ENCODE measurements around the gene HOXD13.

HOXD13 gene

DNA sequence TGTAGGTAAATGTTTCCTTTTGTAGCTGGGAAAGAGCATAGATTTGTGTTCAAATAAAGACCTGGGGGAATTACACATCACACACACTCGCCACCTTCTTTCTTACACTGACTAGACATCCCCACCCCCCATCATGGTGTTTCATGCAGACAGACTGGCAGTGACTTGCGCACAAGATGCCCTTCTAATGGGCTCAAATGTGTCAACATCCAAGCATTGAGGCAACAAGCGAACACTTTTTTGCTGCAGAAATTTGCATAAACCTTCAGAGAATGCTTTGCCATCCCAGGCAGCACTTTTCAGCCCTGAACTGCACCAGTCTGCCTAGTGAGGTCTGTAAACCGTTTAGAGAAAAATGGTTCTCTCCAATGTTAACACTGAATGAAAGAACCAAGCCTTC is 41.5 kb downstream of the HOXD13 start:
- Histone ChIP-seq H3K9me3 (ENCODE audit: control insufficient read depth in 2 of 2, low read length in 2 of 2) (no peaks in the 10 kb centered on the region), H3K9ac (ENCODE audit: low read depth in 1 of 2, low read length in 2 of 2) (no peak overlapping the region), H3K27ac (ENCODE audit: low read depth in 2 of 2, low read length in 2 of 2) (no peak overlapping the region), H3K27me3 (ENCODE audit: control insufficient read depth in 2 of 2, insufficient read depth in 2 of 2, low read length in 2 of 2) (peaks cover 8 to 22% of the 10 kb centered on the region in 2 donors), H3K36me3 (ENCODE audit: control insufficient read depth in 2 of 2, insufficient read depth in 2 of 2, low read length in 2 of 2) (no peaks in the 10 kb centered on the region), H3K4me1 (ENCODE audit: control insufficient read depth in 2 of 2, insufficient read depth in 2 of 2, low read length in 2 of 2) (peaks cover 12 to 13% of the 10 kb centered on the region in 2 donors), H3K4me3 (ENCODE audit: low read length in 2 of 2) (no peak overlapping the region)

DNA sequence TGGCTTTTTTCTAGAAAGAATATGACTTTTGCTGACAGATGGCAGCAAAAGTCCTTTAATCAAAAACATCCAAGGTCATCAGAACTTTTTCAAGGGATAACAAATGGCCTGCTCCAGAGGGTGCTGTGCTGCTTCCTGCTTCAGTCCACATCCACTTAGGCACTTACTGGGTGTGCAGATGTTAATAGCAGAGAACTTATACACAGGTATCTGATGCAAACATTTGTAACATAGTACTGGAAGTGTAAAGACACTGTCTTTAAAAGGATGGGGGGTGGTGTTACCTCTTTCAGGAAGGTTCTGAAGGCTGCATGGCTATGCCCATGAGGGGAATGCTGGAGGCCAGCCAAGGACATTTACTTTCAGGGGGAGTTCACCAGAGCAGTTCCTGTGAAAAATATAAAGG is 42.5 kb downstream of the HOXD13 start:
- Histone ChIP-seq H3K4me3 (ENCODE audit: low read length in 2 of 2) (peak overlapping the region in 1 of 2 donors; percentile 20), H3K4me1 (ENCODE audit: control insufficient read depth in 2 of 2, insufficient read depth in 2 of 2, low read length in 2 of 2) (peaks cover 10 to 11% of the 10 kb centered on the region in 2 donors), H3K36me3 (ENCODE audit: control insufficient read depth in 2 of 2, insufficient read depth in 2 of 2, low read length in 2 of 2) (no peaks in the 10 kb centered on the region), H3K9ac (ENCODE audit: low read depth in 1 of 2, low read length in 2 of 2) (no peak overlapping the region), H3K27me3 (ENCODE audit: control insufficient read depth in 2 of 2, insufficient read depth in 2 of 2, low read length in 2 of 2) (peaks cover 12 to 22% of the 10 kb centered on the region in 2 donors), H3K9me3 (ENCODE audit: control insufficient read depth in 2 of 2, low read length in 2 of 2) (no peaks in the 10 kb centered on the region), H3K27ac (ENCODE audit: low read depth in 2 of 2, low read length in 2 of 2) (peak overlapping the region; percentile 77 to 83)

DNA sequence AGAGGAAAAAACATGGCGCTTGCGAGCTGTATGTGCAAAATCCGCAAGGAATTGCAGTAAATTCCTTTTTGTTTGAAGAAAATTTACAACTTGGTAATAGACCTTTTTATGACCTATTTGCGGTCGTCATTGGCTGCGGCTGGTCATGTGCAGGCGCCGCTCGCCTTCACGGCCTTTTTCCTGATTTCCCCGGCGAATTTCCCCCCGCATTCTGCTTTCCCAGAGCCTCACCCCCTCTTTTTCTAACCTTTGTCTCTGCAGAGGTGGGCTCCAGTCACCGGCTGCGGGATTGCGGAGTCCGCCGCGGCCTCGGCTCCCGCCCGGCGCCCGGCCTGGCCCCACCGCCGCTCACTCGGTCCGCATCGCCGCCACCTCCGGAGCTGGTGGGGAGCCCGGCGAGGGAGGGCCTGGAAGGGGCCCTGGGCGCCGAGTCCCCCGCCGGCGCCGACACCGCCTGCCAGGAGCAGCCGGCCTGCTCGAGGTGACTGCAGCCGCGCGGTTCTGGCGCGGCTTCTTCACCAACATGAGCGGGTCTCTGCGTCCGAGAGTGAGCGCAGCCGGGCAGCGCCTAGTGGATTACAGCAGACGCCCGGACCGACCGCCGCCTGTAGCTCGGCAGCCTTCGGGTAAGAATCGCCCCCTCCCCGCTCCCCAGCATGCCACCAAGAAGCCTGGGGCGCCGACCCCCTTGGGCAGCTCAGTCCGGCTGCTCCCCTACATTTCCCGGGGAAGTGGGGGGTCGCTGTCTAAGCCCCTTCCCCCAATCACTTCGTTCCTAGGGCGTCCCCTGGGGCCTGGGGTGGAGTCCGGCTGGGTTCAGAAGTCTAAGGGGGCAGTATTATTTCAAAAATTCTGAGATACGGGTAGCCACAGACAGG is 44.1 kb downstream of the HOXD13 start:
- H3K9ac ChIP-seq (ENCODE audit: low read depth in 1 of 2, low read length in 2 of 2) = peak overlapping the region; percentile 64 to 75
- H3K27me3 ChIP-seq (ENCODE audit: control insufficient read depth in 2 of 2, insufficient read depth in 2 of 2, low read length in 2 of 2) = peaks cover 9 to 17% of the 10 kb centered on the region in 2 donors
- no peaks in the 10 kb centered on the region for H3K9me3 ChIP-seq (ENCODE audit: control insufficient read depth in 2 of 2, low read length in 2 of 2)
- H3K36me3 ChIP-seq (ENCODE audit: control insufficient read depth in 2 of 2, insufficient read depth in 2 of 2, low read length in 2 of 2) = no peaks in the 10 kb centered on the region
- peaks cover 17 to 18% of the 10 kb centered on the region in 2 donors for H3K4me1 ChIP-seq (ENCODE audit: control insufficient read depth in 2 of 2, insufficient read depth in 2 of 2, low read length in 2 of 2)
- H3K27ac ChIP-seq (ENCODE audit: low read depth in 2 of 2, low read length in 2 of 2) = peak overlapping the region; percentile 77 to 83
- H3K4me3 ChIP-seq (ENCODE audit: low read length in 2 of 2) = peak overlapping the region; percentile 76 to 82

DNA sequence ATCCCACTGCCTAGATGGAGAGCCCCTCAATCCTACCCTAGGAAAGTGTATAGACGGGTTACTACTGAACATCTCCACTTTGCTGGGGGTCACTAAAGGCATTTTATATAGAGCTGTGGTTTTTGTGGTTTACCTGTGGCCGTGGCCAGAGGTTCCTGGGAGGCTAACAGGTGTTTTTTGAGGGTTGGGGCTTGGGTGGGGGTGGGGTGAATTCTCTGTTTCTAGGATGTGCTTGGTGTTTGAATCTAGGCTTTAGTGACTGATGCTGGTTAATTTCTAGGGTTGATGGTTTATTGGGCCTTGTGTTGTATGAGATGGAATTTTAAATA is 44.7 kb downstream of the HOXD13 start:
- Histone ChIP-seq H3K27ac (ENCODE audit: low read depth in 2 of 2, low read length in 2 of 2) (peak overlapping the region; percentile 77 to 83), H3K27me3 (ENCODE audit: control insufficient read depth in 2 of 2, insufficient read depth in 2 of 2, low read length in 2 of 2) (peaks cover 8 to 13% of the 10 kb centered on the region in 2 donors), H3K4me3 (ENCODE audit: low read length in 2 of 2) (peak overlapping the region; percentile 76 to 82), H3K36me3 (ENCODE audit: control insufficient read depth in 2 of 2, insufficient read depth in 2 of 2, low read length in 2 of 2) (no peaks in the 10 kb centered on the region), H3K4me1 (ENCODE audit: control insufficient read depth in 2 of 2, insufficient read depth in 2 of 2, low read length in 2 of 2) (peaks cover 17 to 18% of the 10 kb centered on the region in 2 donors), H3K9ac (ENCODE audit: low read depth in 1 of 2, low read length in 2 of 2) (peak overlapping the region; percentile 64 to 75), H3K9me3 (ENCODE audit: control insufficient read depth in 2 of 2, low read length in 2 of 2) (no peaks in the 10 kb centered on the region)

DNA sequence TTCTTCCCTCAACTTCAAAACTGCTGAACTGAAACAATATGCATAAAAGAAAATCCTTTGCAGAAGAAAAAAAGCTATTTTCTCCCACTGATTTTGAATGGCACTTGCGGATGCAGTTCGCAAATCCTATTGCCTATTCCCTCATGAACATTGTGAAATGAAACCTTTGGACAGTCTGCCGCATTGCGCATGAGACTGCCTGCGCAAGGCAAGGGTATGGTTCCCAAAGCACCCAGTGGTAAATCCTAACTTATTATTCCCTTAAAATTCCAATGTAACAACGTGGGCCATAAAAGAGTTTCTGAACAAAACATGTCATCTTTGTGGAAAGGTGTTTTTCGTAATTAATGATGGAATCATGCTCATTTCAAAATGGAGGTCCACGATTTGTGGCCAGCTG is 45.4 kb downstream of the HOXD13 start:
- H3K9me3 ChIP-seq (ENCODE audit: control insufficient read depth in 2 of 2, low read length in 2 of 2) = no peaks in the 10 kb centered on the region
- peaks cover 18 to 21% of the 10 kb centered on the region in 2 donors for H3K4me1 ChIP-seq (ENCODE audit: control insufficient read depth in 2 of 2, insufficient read depth in 2 of 2, low read length in 2 of 2)
- peak overlapping the region in 1 of 2 donors; percentile 8 for H3K4me3 ChIP-seq (ENCODE audit: low read length in 2 of 2)
- H3K27me3 ChIP-seq (ENCODE audit: control insufficient read depth in 2 of 2, insufficient read depth in 2 of 2, low read length in 2 of 2) = peaks cover 4 to 10% of the 10 kb centered on the region in 2 donors
- no peak overlapping the region for H3K27ac ChIP-seq (ENCODE audit: low read depth in 2 of 2, low read length in 2 of 2)
- H3K9ac ChIP-seq (ENCODE audit: low read depth in 1 of 2, low read length in 2 of 2) = no peak overlapping the region
- no peaks in the 10 kb centered on the region for H3K36me3 ChIP-seq (ENCODE audit: control insufficient read depth in 2 of 2, insufficient read depth in 2 of 2, low read length in 2 of 2)

DNA sequence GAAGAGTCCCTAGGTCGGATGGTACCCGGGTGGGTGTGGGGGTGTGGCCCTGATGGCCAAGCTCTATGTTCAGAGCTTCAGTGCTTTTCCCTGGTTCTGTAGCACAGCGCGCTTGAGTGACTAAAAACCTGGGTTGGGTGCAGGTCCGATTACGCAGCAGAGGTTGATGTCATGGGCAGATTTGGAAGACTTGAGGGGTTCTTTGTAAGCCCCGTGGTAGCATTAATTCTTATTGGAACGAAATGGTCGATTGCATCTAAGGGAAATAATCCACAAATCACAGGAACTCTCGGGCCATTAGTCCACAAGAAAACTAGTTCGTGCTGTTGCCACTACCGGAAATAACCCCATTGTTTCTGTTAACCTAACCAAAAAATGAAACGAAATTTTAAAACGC is 46.0 kb downstream of the HOXD13 start:
- peaks cover 3 to 10% of the 10 kb centered on the region in 2 donors for H3K27me3 ChIP-seq (ENCODE audit: control insufficient read depth in 2 of 2, insufficient read depth in 2 of 2, low read length in 2 of 2)
- no peak overlapping the region for H3K9ac ChIP-seq (ENCODE audit: low read depth in 1 of 2, low read length in 2 of 2)
- peaks cover 23 to 27% of the 10 kb centered on the region in 2 donors for H3K4me1 ChIP-seq (ENCODE audit: control insufficient read depth in 2 of 2, insufficient read depth in 2 of 2, low read length in 2 of 2)
- peak overlapping the region in 1 of 2 donors; percentile 41 for H3K4me3 ChIP-seq (ENCODE audit: low read length in 2 of 2)
- H3K9me3 ChIP-seq (ENCODE audit: control insufficient read depth in 2 of 2, low read length in 2 of 2) = no peaks in the 10 kb centered on the region
- no peaks in the 10 kb centered on the region for H3K36me3 ChIP-seq (ENCODE audit: control insufficient read depth in 2 of 2, insufficient read depth in 2 of 2, low read length in 2 of 2)
- peak overlapping the region; percentile 2 to 61 for H3K27ac ChIP-seq (ENCODE audit: low read depth in 2 of 2, low read length in 2 of 2)

DNA sequence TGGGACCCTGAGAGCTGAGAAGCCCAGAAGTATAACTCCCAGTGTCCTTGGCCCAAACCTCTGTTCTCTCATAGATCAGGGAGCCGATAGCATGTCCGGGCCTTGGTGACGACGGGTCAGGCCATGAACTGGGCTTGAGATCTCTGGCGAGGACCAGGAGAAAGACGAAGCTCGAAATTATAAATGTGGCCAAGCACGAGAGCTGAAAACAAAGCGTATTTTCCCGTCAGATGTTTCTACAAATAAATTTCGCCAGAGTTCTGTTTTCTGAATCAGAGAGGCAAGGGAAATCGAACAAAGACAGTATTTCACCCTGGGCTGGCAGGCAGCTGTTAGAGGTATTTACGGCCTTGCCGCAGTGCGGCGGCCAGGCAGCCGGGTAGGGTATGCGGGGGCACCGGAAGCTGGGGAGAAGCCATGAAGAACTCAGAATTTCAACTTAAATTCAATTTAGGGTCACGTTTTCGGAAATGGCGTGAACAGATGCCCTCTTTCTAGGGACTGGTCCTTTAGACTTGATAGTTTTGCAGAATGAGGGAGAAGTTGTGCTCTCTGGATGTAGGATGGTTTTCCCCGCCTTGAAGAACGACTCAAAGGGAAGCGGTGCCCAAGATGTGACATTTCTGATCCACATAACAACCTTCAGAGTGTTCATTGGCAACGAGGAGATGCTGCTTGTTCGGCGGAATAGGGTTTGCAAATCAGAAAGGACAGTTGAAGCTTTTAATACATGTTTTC is 46.6 kb downstream of the HOXD13 start:
- H3K9ac ChIP-seq (ENCODE audit: low read depth in 1 of 2, low read length in 2 of 2) = peak overlapping the region in 1 of 2 donors; percentile 32
- peak overlapping the region in 1 of 2 donors; percentile 41 for H3K4me3 ChIP-seq (ENCODE audit: low read length in 2 of 2)
- H3K27me3 ChIP-seq (ENCODE audit: control insufficient read depth in 2 of 2, insufficient read depth in 2 of 2, low read length in 2 of 2) = peaks cover 3 to 10% of the 10 kb centered on the region in 2 donors
- H3K9me3 ChIP-seq (ENCODE audit: control insufficient read depth in 2 of 2, low read length in 2 of 2) = no peaks in the 10 kb centered on the region
- peaks cover 23 to 27% of the 10 kb centered on the region in 2 donors for H3K4me1 ChIP-seq (ENCODE audit: control insufficient read depth in 2 of 2, insufficient read depth in 2 of 2, low read length in 2 of 2)
- H3K36me3 ChIP-seq (ENCODE audit: control insufficient read depth in 2 of 2, insufficient read depth in 2 of 2, low read length in 2 of 2) = no peaks in the 10 kb centered on the region
- H3K27ac ChIP-seq (ENCODE audit: low read depth in 2 of 2, low read length in 2 of 2) = peak overlapping the region; percentile 16 to 61

DNA sequence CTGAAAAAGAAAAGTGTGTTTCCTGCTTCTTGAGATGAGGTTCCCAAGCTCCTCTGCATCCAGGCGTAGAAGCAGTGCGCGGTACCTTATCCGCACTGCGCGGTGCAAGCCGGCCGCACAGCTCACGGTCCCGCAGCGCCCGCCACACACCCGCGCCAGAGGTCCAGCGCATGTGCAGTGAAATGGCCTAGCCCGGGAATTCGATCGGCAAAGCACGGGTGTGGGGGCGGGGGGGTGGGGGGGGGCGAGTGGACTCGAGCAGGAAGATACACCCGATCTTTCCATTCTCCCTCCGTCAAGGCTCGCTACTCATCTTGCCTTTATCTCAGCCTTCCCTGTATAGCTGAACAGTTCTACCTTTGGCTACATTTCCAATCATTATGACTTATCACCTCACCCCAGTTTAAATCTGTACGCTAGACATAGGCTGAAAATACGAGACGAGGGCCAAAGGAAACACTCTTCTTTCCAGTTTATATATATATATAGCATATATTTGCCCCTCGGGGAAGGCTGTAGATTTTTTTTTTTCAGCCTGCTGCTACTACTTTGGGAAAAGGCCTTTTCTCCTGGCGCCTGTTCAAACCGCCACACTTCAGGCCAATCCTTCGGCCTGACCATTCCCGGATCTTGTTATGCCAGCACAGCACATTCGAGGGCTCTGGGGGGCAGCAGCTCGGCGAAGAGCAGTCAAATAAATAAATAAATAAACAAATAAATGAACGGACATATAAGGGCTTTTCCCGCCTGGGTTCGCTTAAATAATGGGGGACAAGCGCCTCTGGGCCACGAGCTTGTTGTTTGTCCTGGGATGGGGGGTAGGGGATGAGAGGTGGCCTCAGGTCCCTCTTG is 47.4 kb downstream of the HOXD13 start:
- Histone ChIP-seq H3K9ac (ENCODE audit: low read depth in 1 of 2, low read length in 2 of 2) (peak overlapping the region in 1 of 2 donors; percentile 72), H3K27me3 (ENCODE audit: control insufficient read depth in 2 of 2, insufficient read depth in 2 of 2, low read length in 2 of 2) (peaks cover 3 to 10% of the 10 kb centered on the region in 2 donors), H3K27ac (ENCODE audit: low read depth in 2 of 2, low read length in 2 of 2) (peak overlapping the region in 1 of 2 donors; percentile 61), H3K4me1 (ENCODE audit: control insufficient read depth in 2 of 2, insufficient read depth in 2 of 2, low read length in 2 of 2) (peaks cover 26 to 28% of the 10 kb centered on the region in 2 donors), H3K9me3 (ENCODE audit: control insufficient read depth in 2 of 2, low read length in 2 of 2) (no peaks in the 10 kb centered on the region), H3K36me3 (ENCODE audit: control insufficient read depth in 2 of 2, insufficient read depth in 2 of 2, low read length in 2 of 2) (no peaks in the 10 kb centered on the region), H3K4me3 (ENCODE audit: low read length in 2 of 2) (peak overlapping the region in 1 of 2 donors; percentile 76)

DNA sequence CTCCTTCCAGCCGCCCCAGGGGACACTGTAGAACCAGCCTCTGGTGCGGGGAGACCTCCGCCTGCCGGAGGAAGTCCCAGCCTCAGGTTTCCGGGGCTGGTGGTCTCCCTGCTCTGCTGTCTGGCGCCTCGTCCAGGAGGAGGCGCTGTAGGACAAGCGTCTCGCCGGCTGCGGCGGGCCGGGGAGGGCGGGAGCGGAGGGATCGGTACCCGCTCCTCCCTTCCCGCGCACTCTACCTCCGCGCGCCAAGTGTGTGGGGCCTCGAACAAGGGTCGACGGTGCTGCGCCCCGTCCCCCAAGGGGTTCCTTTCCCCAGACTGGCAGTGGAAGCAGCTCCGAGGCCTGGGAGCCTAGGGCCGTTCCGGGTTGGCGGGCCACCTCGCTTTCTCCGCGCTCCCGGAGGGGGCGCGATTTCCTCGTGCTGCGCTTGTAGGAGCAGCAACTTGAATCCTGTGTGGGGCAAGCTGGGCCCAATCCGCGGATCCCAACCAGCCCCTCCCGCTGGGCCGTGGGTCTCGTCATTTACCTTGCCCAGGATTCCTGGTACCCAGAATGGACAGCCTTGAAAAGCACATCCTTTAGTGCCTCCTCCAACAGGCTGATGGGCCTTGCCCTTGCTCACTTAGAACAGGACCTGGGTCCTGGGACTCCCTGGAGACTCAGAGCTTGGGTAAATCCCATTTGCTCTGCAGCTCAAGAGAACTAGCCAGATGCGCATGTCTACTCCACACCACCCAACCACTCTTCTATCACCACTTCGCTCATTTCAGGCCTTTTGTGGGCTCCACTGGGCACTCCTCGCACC is 48.2 kb downstream of the HOXD13 start:
- H3K9me3 ChIP-seq (ENCODE audit: control insufficient read depth in 2 of 2, low read length in 2 of 2) = no peaks in the 10 kb centered on the region
- peaks cover 26 to 34% of the 10 kb centered on the region in 2 donors for H3K4me1 ChIP-seq (ENCODE audit: control insufficient read depth in 2 of 2, insufficient read depth in 2 of 2, low read length in 2 of 2)
- H3K27me3 ChIP-seq (ENCODE audit: control insufficient read depth in 2 of 2, insufficient read depth in 2 of 2, low read length in 2 of 2) = peaks cover 3 to 8% of the 10 kb centered on the region in 2 donors
- H3K9ac ChIP-seq (ENCODE audit: low read depth in 1 of 2, low read length in 2 of 2) = peak overlapping the region; percentile 56 to 72
- no peaks in the 10 kb centered on the region for H3K36me3 ChIP-seq (ENCODE audit: control insufficient read depth in 2 of 2, insufficient read depth in 2 of 2, low read length in 2 of 2)
- peak overlapping the region; percentile 76 to 78 for H3K4me3 ChIP-seq (ENCODE audit: low read length in 2 of 2)
- H3K27ac ChIP-seq (ENCODE audit: low read depth in 2 of 2, low read length in 2 of 2) = peak overlapping the region; percentile 26 to 56

Data from mucosa of rectum (tissue), 2 donors.